ENCODE data around the gene RNF168.
"Not testable (repeated sequence)": the region's sequence is repeated elsewhere in the genome, so short reads cannot be mapped to it uniquely, and the experiment has no call there.

The RNF168 gene

DNA sequence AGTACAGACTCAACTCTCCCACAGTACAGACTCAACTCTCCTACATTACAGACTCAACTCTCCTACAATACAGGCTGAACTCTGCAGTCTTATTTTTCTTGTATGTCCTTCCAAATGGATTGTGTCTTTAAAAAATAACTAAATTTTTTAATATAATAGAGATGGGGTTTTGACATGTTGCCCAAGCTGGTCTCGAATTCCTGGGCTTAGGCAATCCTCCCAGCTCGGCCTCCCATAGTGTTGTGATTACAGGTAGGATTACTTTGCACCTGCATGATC, 40.2 kb downstream of the RNF168 start:
- DNase-seq: no peak

DNA sequence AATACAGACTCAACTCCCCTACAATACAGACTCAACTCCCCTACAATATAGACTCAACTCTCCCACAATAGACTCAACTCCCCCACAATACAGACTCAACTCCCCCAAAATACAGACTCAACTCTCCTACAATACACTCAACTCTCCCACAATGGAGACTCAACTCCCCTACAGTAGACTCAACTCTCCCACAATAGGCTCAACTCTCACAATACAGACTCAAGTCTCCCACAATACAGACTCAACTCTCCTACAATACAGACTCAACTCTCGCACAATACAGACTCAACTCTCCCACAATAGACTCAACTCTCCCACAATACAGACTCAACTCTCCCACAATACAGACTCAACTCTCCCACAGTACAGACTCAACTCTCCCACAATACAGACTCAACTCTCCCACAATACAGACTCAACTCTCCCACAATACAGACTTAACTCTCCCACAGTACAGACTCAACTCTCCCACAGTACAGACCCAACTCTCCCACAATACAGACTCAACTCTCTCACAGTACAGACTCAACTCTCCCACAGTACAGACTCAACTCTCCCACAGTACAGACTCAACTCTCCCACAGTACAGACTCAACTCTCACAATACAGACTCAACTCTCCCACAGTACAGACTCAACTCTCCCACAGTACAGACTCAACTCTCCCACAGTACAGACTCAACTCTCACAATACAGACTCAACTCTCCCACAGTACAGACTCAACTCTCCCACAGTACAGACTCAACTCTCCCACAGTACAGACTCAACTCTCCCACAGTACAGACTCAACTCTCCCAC, 40.7 kb downstream of the RNF168 start:
- DNase-seq: not testable (repeated sequence)

DNA sequence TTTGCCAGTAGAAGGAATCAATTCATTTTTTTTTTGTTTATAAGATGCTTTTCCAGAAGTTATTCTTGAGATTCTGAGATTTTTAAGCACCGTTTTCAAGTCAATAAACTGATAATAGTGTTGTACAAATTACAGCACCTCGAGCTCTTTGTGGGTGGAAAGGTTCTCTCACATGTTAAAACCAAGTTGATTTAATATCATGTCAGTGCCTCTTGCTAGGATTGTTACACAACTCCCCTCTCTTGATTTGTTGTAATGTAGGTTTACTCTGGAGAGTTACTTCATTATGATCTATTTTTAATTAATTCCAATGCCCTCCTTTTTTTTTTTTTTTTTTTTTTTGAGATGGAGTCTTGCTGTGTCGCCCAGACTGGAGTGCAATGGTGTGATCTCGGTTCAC, 45.5 kb downstream of the RNF168 start:
- no peak for DNase-seq

DNA sequence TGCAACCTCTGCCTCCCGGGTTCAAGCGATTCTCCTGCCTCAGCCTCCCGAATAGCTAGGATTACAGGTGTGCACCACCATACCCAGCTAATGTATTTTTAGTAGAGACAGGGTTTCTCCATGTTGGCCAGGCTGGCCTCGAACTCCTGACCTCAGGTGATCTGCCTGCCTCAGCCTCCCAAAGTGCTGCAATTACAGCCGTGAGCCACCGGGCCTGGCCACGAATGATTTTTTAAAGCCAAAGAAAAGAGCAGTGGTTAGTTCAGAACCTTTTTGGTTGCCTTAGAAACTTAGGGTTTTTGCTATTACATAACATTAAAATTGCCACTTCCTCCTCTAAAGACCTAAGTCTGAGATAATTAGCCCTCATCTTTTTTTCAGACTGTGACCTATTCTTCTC, 46.1 kb downstream of the RNF168 start:
- DNase-seq: not testable (repeated sequence)

DNA sequence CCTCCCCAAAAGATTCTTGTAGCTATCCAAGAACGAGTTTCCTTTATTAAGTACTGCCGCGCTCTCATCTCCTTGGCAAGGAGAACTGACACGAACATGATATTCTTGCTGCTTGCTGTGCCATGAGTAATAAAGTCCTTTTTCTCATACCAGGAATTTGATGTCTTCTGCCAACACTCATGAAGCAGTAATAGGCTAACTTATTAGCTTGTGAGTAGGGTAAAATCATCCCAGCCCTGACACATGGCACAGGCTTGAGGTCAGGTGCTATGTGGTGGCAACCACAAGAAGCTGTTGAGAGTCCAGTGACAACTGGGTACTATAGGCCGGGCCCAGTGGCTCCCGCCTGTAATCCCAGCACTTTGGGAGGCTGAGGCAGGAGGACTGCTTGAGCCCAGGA, 48.6 kb downstream of the RNF168 start:
- DNase-seq: peak; percentile 17

DNA sequence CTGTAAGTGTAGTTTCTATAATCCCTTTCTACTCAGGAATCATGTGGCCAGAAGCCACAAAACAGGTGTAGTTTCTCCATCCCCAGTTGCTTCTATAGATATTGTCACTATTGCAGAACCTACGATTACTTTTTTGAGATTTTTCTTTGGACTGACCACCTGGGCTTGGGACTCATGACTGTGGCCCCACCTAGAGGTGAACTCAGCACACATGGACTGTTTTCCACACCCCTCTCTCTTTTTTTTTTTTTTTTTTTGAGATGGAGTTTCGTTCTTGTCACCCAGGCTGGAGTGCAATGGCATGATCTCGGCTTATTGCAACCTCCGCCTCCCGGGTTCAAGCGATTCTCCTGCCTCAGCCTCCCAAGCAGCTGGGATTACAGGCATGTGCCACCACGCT, 58.2 kb downstream of the RNF168 start:
- DNase-seq: not testable (repeated sequence)

DNA sequence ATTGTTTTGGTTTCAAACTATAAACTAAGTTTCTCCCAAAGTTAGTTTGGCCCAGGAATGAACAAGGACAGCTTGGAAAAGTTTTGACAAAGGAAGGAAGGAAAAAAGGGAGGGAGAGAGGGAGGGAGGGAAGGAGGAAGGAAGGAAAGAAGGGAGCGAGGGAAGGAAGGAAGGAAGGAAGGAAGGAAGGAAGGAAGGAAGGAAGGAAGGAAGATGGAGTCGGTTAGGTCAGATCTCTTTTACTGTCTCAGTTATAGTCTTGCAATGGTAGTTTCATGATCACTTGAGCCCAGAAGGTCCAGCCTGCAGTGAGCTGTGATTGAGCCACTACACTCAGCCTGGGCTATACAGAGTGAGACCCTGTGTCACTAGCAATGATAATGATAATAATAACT, 59.1 kb downstream of the RNF168 start:
- no peak for DNase-seq

DNA sequence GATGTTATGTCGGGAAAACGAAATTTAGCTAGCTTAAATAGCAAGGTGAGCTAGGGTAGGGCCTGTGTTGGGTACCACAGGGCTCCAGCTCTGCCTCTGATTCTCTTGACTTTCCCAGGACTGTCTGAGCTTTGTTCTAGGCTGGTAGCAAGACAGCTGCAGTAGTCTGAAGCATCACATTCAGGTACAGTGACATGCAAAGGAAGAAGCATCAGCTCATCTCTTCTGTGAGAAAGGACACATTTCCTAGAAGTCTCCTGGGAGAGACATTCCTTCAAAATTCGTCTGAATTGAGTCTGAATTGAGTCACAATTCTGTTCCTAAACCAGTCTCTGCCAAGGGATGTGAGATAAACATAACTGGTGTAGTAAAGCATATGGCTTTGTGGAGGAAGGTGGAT, 62.9 kb downstream of the RNF168 start:
- DNase-seq: peak; percentile 45

DNA sequence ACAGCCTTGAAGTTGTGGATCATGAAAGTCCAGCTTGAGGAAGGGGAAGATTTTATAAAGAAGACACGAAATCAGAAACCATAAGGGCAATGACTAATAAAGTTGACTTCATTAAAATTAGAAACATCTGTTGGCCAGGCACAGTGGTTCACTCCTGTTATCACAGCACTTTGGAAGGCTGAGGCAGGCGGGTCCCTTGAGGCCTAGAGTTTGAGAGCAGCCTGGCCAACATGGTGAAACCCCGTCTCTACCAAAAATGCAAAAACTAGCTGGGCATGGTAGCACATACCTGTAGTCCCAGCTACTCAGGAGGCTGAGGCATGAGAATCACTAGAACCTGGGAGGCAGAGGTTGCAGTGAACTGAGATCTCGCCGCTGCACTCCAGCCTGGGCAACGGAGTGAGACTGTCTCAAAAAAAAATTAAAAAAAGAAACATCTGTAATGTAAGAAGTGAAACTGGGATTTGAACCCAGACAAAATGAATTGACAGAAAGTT, 63.5 kb downstream of the RNF168 start:
- peak; percentile 89 for DNase-seq

DNA sequence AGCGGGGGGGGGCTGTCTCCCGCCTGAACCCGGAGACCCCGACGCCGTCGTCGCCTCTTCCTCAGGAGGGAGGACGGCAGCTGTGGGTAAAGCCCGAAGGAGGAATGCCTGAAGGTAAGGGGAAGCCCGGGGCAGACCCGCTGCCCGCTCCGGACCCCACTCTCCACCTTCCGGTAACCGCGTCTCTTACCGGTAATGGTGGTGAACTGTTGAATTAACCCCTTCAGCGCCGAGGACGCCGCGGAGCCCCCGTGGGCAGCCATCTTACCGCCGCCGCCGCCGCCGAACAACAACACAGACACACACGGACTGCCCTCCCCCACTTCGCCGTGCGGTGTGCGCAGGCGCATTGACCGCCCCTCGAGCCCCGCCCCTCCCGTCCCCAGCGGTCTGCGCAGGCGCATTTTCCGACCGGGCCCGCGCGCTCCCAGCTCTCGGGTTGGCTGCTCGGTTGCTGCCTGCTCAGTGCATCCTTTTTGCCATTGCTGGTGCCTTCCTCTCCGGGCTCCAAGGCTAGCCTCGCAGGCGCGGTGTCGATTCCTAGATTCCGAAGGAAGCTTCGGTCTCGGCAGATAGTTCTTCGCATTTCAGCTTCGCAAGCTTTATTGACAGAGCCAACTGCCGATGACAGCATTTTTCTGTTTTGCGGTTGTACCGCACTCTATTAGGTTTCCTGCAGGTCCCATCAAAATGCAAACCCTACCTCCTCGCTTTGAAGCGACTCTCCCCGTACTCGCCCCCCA, 71.3 kb downstream of the RNF168 start, which contains the start of gene UBXN7:
UBXN7 (minus strand) TSS at position 291 of the 743 bp plus-strand sequence; CDS start at position 263, 28 bp downstream.
- DNase-seq: peak; percentile 93

DNA sequence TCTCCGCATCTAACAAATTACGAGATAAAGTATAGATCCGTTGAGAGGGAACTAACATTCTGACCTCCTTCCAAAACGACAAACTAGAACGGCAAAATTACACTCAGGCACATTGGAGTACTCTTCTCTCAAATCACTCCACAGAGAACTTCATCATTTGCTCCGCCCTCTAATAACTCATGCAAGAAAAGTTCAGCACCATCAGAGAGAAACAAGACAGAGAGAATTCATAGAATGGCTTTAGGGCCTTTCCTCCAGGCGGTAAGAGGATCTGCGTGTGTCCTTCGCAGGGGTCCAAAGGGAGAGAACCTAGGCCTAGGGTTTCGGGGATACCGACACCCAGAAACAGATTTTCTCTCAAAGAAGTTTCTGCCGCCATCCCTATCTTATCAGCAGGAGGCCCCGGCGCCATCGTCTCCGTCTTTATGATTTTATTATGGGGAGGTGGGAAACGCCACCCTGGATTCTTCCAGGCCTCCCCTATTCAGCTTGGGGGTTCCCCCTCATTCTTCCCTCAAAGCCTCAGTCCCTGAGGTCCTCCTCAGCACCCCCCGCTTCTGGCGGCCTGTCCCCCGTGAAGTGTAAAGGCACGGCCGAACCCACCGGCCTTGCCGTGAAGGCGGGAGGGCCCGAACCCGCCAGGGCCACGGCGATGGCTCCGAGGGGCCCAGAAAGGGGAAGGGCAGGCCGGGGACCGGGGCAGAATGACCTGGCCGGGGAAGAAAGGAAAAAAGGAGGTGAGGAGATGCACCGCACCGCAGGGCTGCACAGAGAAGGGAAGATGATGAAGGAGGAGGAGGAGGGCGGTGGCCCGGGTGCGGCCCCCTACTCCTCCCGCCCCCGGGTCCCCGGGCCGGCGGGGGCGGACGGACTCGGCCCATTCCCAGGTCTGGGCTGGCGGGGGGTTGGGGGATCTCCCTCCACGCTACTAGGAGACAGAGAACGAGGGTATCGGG, 72.1 kb downstream of the RNF168 start:
- DNase-seq: peak; percentile 58

DNA sequence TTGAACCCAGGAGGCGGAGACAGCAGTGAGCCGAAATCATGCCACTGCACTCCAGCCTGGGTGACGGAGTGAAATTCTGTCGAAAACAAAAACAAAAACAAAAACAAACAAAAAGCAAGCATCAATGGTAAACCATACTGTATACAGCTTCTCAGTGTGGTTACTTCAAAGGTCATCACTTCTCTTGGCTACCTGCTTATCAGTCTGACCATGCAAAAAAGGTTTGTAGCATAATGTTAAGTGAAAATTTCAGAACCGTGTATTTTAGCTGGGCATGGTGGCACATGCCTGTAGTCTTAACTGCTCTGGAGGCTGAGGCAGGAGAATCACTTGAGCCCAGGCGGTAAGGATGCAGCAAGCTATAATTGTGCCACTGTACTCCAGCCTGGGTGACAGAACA, 75.5 kb downstream of the RNF168 start:
- DNase-seq: no peak

DNA sequence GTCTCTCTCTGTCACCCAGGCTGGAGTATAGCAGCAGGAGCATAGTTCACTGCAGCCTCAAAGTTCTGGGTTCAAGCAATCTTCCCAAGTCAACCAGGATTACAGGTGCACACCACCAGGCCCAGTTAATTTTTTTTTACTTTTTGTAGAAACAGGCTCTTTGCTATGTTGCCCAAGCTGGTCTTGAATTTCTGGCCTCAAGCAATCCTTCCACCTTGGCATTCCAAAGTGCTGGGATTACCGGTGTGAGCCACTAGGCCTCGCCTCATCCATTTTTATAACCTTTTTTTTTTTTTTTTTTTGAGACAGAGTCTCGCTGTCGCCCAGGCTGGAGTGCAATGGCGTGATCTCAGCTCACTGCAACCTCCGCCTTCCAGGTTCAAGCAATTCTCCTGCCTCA, 79.1 kb downstream of the RNF168 start:
- not testable (repeated sequence) for DNase-seq

DNA sequence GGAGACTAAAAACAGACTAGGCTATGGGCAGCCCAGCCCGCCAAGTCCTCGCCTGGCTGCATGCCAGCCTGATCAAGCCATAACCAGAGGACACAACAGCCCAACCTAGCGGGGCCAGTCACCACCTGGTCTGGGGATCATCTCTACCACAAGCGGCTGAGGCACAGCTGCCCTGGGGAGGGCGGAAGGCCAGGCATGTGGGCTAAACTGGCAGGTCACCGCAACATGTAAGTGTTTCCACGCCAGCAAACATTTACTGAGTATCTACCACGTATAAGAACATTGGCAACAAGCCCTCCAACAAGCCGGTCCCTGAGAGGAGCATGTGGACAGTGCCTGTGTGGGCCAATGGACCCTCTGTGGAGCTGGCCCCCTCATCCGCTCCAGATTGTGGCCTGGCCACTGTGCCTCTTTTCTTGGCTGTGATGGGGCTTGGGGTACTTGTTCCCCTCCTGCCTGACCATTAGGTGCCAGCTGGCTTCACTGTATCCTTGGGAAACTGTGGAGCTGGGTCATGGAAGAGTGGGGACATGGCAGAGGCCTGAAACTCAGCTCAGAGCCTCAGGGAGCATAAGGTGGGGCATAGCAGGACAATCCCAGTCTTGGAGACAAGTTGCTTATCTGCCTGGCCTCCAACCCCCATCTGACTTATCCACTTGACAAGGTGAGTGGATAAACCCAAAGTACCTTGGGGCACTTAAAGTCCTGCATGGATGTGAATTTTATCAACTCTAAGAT, 80.4 kb downstream of the RNF168 start:
- no peak for DNase-seq

DNA sequence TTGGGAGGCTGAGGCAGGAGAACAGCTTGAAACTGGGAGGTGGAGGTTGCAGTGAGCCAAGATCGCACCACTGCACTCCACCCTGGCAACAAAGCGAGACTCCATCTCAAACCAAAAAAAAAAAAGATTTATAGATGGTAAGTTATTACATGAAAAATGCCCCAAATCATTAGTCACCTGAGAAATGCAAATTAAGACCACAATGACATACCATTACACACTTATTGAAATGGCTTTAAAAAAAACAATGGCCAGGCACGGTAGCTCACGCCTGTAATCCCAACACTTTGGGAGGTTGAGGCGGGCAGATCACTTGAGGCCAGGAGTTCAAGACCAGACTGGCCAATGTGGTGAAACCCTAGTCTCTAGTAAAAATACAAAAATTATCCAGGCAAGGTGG, 81.9 kb downstream of the RNF168 start:
- not testable (repeated sequence) for DNase-seq

DNA sequence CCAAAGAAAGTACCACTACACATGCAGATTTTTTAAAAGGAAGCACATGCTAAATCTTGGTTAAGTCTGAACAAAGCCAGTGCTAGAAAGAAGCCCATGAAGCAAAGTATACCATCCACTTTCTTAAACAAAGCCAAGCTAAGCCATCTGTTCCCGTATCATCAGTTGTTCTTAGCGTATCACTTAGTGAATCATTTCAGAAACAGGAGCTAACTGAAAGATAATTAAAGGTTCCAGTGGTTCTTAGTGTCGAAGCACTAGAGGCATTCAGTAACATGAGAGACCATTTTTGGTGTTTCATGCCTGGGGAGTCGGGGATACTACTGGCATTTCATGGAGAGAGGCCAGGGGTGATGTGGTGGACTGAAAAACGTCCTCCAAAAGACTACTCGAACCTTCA, 84.2 kb downstream of the RNF168 start:
- DNase-seq: no peak
